Activated naive CD4-positive, alpha-beta T cell treated with Interleukin-2 at 50 U/mL for 16 hours (primary cell): ENCODE data around the gene THAP2.

Experiments used
- DNase-seq: peaks from one replicate; pipeline ENCODE4 v3.0.0-alpha.2; 2020

The THAP2 gene

DNA sequence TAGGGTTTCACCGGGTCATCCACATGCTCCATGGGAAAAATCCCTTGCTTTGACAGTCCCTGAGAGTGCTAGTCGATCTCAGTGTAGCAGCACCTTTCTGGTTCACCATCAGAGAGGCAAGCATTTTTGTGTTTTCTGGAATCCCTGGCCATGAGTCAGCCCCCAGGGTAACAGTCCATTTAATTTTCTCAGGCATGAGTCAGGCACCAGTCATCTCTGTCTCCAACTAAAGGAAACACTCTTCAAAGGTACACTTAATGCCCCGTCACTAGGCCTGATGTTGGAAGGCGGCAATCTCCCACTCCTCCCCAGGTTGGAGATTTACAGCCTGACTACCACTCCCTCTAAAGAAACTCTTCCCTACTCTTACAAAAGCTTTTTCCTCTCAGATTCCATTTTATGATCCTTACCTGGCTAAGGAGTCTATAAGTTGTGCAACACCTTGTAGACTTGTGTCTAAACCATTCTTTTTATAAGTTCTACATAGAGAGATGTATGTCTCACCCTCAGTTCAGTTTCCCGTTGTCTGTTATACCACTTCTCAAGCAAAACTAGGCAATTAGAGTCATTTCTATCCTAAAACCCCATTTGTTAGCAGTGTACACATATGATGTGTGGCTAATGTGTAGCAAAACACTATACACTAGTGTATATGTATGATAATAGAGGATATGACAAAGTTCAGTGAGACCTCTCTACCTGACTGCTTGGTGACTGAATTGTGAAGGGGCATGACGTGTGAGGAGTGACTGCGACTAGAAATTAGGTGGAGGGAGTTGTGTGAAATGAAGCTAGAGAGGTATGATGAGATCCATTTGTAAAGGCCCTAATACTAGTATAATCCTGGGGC is 46.4 kb downstream of the THAP2 start:
- DNase-seq, result no peak

DNA sequence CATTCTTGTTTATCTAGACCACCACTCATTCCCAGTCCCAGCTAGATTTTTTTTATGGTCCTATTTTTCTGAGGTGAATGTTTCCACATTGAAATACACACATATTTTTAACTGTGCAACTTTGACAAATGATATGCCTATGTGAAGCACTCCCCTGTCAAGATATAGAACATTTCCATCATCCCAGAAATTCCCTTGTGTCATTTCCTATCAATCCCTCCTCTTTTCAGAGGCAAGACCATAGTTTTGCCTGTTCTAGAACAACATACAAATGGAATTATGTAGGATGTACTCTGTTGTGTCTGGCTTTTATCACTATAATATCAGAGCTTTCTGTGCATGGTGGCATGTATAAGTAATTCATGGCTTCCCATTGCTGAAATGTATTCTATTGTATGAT is 54.5 kb downstream of the THAP2 start:
- DNase-seq, result no peak

GRCh38 chr12:71719647-71720370 is 55.7 kb downstream of the THAP2 start:
- DNase-seq, result no peak

- no peak for DNase-seq
Measured at GRCh38 chr12:71721783-71722505, 57.8 kb downstream of the THAP2 start.

DNA sequence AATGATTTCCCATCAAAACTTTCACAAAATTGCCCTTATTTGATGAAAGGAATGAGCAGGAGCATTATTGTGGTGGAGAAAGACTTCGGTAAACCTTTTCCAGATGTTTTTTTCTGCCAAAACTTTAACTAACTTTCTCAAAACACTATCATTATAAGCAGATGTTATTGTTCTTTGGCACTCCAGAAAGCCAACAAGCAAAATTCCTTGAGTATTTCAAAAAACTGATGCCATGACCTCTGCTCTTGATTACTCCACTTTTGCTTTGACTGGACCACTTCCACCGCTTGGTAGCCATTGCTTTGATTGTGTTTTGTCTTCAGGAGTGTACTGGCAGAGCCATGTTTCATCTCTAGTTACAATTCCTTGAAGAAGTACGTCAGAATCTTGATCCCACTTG is 60.9 kb downstream of the THAP2 start:
- no peak for DNase-seq

DNA sequence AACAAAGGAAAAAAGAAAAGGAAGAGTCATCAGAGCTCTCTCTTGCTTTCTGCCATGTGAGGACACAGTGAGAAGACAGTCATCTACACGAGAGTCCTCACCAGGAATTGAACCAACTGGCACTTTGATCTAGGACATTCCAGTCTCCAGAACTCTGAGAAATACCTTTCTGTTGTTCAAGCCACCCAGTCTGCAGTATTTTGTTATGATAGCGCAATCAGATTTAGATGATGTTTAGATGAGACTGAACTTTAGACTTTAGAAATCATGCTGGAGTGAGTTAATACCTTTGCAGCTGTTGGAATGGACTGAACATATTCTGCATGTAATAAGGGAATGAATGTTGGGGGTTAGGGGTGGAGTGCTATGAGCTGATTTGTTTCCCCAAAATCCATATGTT is 62.4 kb downstream of the THAP2 start:
- no peak for DNase-seq

DNA sequence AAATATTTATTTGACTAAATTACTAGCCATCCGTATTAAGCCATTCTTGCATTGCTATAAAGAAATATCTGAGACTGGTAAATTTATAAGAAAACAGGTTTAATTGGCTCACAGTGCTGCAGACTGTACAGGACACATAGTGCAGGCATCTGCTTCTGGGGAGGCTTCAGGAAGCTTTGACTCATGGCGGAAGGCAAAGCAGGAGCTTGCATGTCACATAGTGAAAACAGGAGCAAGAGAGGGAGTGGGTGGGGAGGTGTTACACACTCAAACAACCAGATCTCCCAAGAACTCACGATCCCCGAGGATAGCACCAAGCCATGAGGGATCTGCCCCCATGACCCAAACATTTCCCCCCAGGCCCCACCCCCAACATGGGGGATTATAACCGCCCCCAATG is 63.9 kb downstream of the THAP2 start:
- no peak for DNase-seq
